ENCODE measurements around the gene CGGBP1. TPM values are rescaled to one million over a fixed set of nuclear protein-coding genes. Genes with fewer than 3 reads are reported as not detected.

Gene CGGBP1
- total RNA-seq, 1 experiment from 2014 or later, result 43.2 TPM

GRCh38 chr3:88084097-88084501 is 25.3 kb upstream of the CGGBP1 start:
- intact Hi-C loops (cut with micrococcal nuclease; ENCODE audit: unreplicated experiment), result no loop called here
- ChIA-PET POLR2A (no interaction called here), CTCF (no interaction called here)
- no peaks in the 10 kb centered on the region for H3K36me3 ChIP-seq (ENCODE audit: control insufficient read depth, insufficient read depth, low read length)
- Mint-ChIP-seq H3K9me3 (ENCODE audit: unreplicated experiment) (no peaks in the 10 kb centered on the region), H3K27me3 (ENCODE audit: insufficient read depth, unreplicated experiment) (no peaks in the 10 kb centered on the region), H3K4me1 (ENCODE audit: low read depth, unreplicated experiment) (peaks cover 6% of the 10 kb centered on the region), H3K27ac (ENCODE audit: unreplicated experiment) (no peak overlapping the region), H3K36me3 (ENCODE audit: insufficient read depth, unreplicated experiment) (no peaks in the 10 kb centered on the region), H3K4me3 (ENCODE audit: unreplicated experiment) (no peak overlapping the region)
- H3K4me1 ChIP-seq, result no peaks in the 10 kb centered on the region
- DNase-seq, result no peak
- BruUV-seq (replicated peaks), result no TSS peak
- H3K9me3 ChIP-seq, result no peaks in the 10 kb centered on the region
- H3K27me3 ChIP-seq (replicated peaks; ENCODE audit: control insufficient read depth, insufficient read depth, low read length), result no peaks in the 10 kb centered on the region
- TF ChIP-seq CTCF (IDR thresholded peaks at IDR 0.05; ENCODE audit: insufficient read depth in 1 of 2, low read depth in 1 of 2, low read length in 1 of 2, severe bottlenecking in 1 of 2, unreplicated experiment in 1 of 2), result no peak
- no peak overlapping the region for H3K4me3 ChIP-seq (ENCODE audit: low read depth, low read length)

GRCh38 chr3:88082854-88083253 is 24.0 kb upstream of the CGGBP1 start:
- H3K27ac Mint-ChIP-seq (ENCODE audit: unreplicated experiment), result no peak overlapping the region
- no peaks in the 10 kb centered on the region for H3K27me3 Mint-ChIP-seq (ENCODE audit: insufficient read depth, unreplicated experiment)
- DNase-seq, result no peak
- intact Hi-C loops (cut with micrococcal nuclease; ENCODE audit: unreplicated experiment), result no loop called here
- H3K27me3 ChIP-seq (replicated peaks; ENCODE audit: control insufficient read depth, insufficient read depth, low read length), result no peaks in the 10 kb centered on the region
- BruUV-seq (replicated peaks), result no TSS peak
- POLR2A ChIA-PET, result no interaction called here
- H3K36me3 ChIP-seq (ENCODE audit: control insufficient read depth, insufficient read depth, low read length), result no peaks in the 10 kb centered on the region
- TF ChIP-seq CTCF (IDR thresholded peaks at IDR 0.05; ENCODE audit: insufficient read depth in 1 of 2, low read depth in 1 of 2, low read length in 1 of 2, severe bottlenecking in 1 of 2, unreplicated experiment in 1 of 2), result no peak
- H3K4me3 Mint-ChIP-seq (ENCODE audit: unreplicated experiment), result no peak overlapping the region
- H3K9me3 ChIP-seq, result no peaks in the 10 kb centered on the region
- no peaks in the 10 kb centered on the region for H3K36me3 Mint-ChIP-seq (ENCODE audit: insufficient read depth, unreplicated experiment)
- CTCF ChIA-PET, result no interaction called here
- H3K4me3 ChIP-seq (ENCODE audit: low read depth, low read length), result no peak overlapping the region
- H3K4me1 Mint-ChIP-seq (ENCODE audit: low read depth, unreplicated experiment), result peaks cover 6% of the 10 kb centered on the region
- no peaks in the 10 kb centered on the region for H3K9me3 Mint-ChIP-seq (ENCODE audit: unreplicated experiment)
- no peaks in the 10 kb centered on the region for H3K4me1 ChIP-seq

- Histone ChIP-seq H3K9me3 (no peaks in the 10 kb centered on the region), H3K36me3 (ENCODE audit: control insufficient read depth, insufficient read depth, low read length) (no peaks in the 10 kb centered on the region), H3K27me3 (replicated peaks; ENCODE audit: control insufficient read depth, insufficient read depth, low read length) (no peaks in the 10 kb centered on the region), H3K4me3 (ENCODE audit: low read depth, low read length) (no peak overlapping the region), H3K4me1 (no peaks in the 10 kb centered on the region)
- BruUV-seq (replicated peaks), result no TSS peak
- H3K36me3 Mint-ChIP-seq (ENCODE audit: insufficient read depth, unreplicated experiment), result no peaks in the 10 kb centered on the region
- no peaks in the 10 kb centered on the region for H3K27me3 Mint-ChIP-seq (ENCODE audit: insufficient read depth, unreplicated experiment)
- CTCF ChIA-PET, result no interaction called here
- no peak for TF ChIP-seq CTCF (IDR thresholded peaks at IDR 0.05; ENCODE audit: insufficient read depth in 1 of 2, low read depth in 1 of 2, low read length in 1 of 2, severe bottlenecking in 1 of 2, unreplicated experiment in 1 of 2)
- no peak overlapping the region for H3K27ac Mint-ChIP-seq (ENCODE audit: unreplicated experiment)
- H3K4me1 Mint-ChIP-seq (ENCODE audit: low read depth, unreplicated experiment), result peaks cover 16% of the 10 kb centered on the region
- no peak overlapping the region for H3K4me3 Mint-ChIP-seq (ENCODE audit: unreplicated experiment)
- intact Hi-C loops (cut with micrococcal nuclease; ENCODE audit: unreplicated experiment), result no loop called here
- no peaks in the 10 kb centered on the region for H3K9me3 Mint-ChIP-seq (ENCODE audit: unreplicated experiment)
- POLR2A ChIA-PET, result no interaction called here
- no peak for DNase-seq
Observed at GRCh38 chr3:88078932-88079331, 20.1 kb upstream of the CGGBP1 start.
